Progenitor cell of endocrine pancreas (in vitro differentiated cells): Measurements from ENCODE around the gene PRKCZ. TPM values are rescaled to one million over a fixed set of nuclear protein-coding genes. Genes with fewer than 3 reads are reported as not detected.

ENCODE experiments used
- DNase-seq: peaks from one replicate; pipeline ENCODE4 v3.0.0; 2021; ENCODE audit warnings: low spot score; ENCODE audit not compliant: unreplicated experiment
- H3K27ac Mint-ChIP-seq: 2 replicates; pipeline ENCODE4 v1.8.0; 2021; ENCODE audit warnings: mild to moderate bottlenecking, moderate library complexity, mixed read lengths
- H3K27me3 Mint-ChIP-seq: 2 replicates; pipeline ENCODE4 v1.8.0; 2021; ENCODE audit warnings: mixed read lengths
- H3K36me3 Mint-ChIP-seq: 2 replicates; pipeline ENCODE4 v1.8.0; 2022; ENCODE audit warnings: mixed read lengths; ENCODE audit not compliant: insufficient read depth
- H3K4me1 Mint-ChIP-seq: 2 replicates; pipeline ENCODE4 v1.8.0; 2021; ENCODE audit warnings: low read depth, mixed read lengths
- H3K4me3 Mint-ChIP-seq: 2 replicates; pipeline ENCODE4 v1.8.0; 2021; ENCODE audit warnings: low read depth, mild to moderate bottlenecking, moderate library complexity, mixed read lengths
- H3K9me3 Mint-ChIP-seq: 2 replicates; pipeline ENCODE4 v1.8.0; 2021; ENCODE audit warnings: low read depth, mixed read lengths
- CTCF ChIP-seq: fragments of 200-600 bp; sonication (generic); IDR thresholded peaks from one replicate; pipeline ENCODE4 v1.5.0; 2021; ENCODE audit warnings: antibody characterized with exemption, mild to moderate bottlenecking; ENCODE audit not compliant: unreplicated experiment
- total RNA-seq: library from RNA; stranded (reverse); gene quantifications from 2 replicates; pipeline ENCODE4 v1.2.1, GENCODE V29; 2021

PRKCZ gene
- total RNA-seq, 1 donor from 2014 or later, result 71.5 TPM

GRCh38 chr1:2214541-2215241 is 164.5 kb downstream of the PRKCZ start:
- no peaks in the 10 kb centered on the region for H3K36me3 Mint-ChIP-seq
- DNase-seq, result no peak
- H3K4me3 Mint-ChIP-seq, result no peak overlapping the region
- TF ChIP-seq CTCF, result no peak
- no peak overlapping the region for H3K27ac Mint-ChIP-seq
- H3K9me3 Mint-ChIP-seq, result no peaks in the 10 kb centered on the region
- H3K4me1 Mint-ChIP-seq, result no peaks in the 10 kb centered on the region
- H3K27me3 Mint-ChIP-seq, result peaks cover 7% of the 10 kb centered on the region

- Mint-ChIP-seq H3K4me1 (no peaks in the 10 kb centered on the region), H3K27ac (no peak overlapping the region), H3K36me3 (no peaks in the 10 kb centered on the region), H3K4me3 (no peak overlapping the region), H3K9me3 (no peaks in the 10 kb centered on the region), H3K27me3 (peaks cover 7% of the 10 kb centered on the region)
- no peak for TF ChIP-seq CTCF
- DNase-seq, result no peak
Observed at GRCh38 chr1:2215329-2215728, 165.1 kb downstream of the PRKCZ start.

- H3K4me1 Mint-ChIP-seq, result no peaks in the 10 kb centered on the region
- no peaks in the 10 kb centered on the region for H3K9me3 Mint-ChIP-seq
- no peak for DNase-seq
- no peak overlapping the region for H3K27ac Mint-ChIP-seq
- TF ChIP-seq CTCF, result no peak
- H3K36me3 Mint-ChIP-seq, result no peaks in the 10 kb centered on the region
- H3K4me3 Mint-ChIP-seq, result no peak overlapping the region
- peaks cover 7% of the 10 kb centered on the region for H3K27me3 Mint-ChIP-seq
Observed at GRCh38 chr1:2215909-2216766, 165.9 kb downstream of the PRKCZ start.

- no peak for DNase-seq
- Mint-ChIP-seq H3K4me1 (no peaks in the 10 kb centered on the region), H3K27me3 (peaks cover 7% of the 10 kb centered on the region), H3K4me3 (no peak overlapping the region), H3K9me3 (no peaks in the 10 kb centered on the region), H3K27ac (no peak overlapping the region), H3K36me3 (no peaks in the 10 kb centered on the region)
- TF ChIP-seq CTCF, result no peak
Observed at GRCh38 chr1:2216767-2217058, 166.5 kb downstream of the PRKCZ start.

GRCh38 chr1:2221271-2221670 is 171.1 kb downstream of the PRKCZ start:
- Mint-ChIP-seq H3K9me3 (no peaks in the 10 kb centered on the region), H3K4me3 (no peak overlapping the region), H3K27me3 (peaks cover 7% of the 10 kb centered on the region), H3K4me1 (peaks cover under 1% of the 10 kb centered on the region), H3K27ac (no peak overlapping the region), H3K36me3 (no peaks in the 10 kb centered on the region)
- no peak for DNase-seq
- TF ChIP-seq CTCF, result no peak
